Fibroblast of upper back skin (primary cell): ENCODE data around the gene HSPA1L.
A peak's percentile ranks its signal among the peaks of the same experiment; 100 is the strongest.
"Not testable (repeated sequence)": the region's sequence is repeated elsewhere in the genome, so short reads cannot be mapped to it uniquely, and the experiment has no call there.

ENCODE experiments used
- DNase-seq: peaks from one replicate; pipeline ENCODE4 v3.0.0-alpha.2; 2013

HSPA1L gene

GRCh38 chr6:31811645-31812044 is 3.4 kb downstream of the HSPA1L start:
- DNase-seq, result no peak

- not testable (repeated sequence) for DNase-seq
Measured at GRCh38 chr6:31808599-31808998, 6.5 kb downstream of the HSPA1L start.

GRCh38 chr6:31806470-31807272 is 8.4 kb downstream of the HSPA1L start, which contains the start of gene LSM2:
LSM2 (minus strand) TSS chr6:31806966; CDS start chr6:31806757, 209 bp downstream.
- DNase-seq, result peak; percentile 97

DNA sequence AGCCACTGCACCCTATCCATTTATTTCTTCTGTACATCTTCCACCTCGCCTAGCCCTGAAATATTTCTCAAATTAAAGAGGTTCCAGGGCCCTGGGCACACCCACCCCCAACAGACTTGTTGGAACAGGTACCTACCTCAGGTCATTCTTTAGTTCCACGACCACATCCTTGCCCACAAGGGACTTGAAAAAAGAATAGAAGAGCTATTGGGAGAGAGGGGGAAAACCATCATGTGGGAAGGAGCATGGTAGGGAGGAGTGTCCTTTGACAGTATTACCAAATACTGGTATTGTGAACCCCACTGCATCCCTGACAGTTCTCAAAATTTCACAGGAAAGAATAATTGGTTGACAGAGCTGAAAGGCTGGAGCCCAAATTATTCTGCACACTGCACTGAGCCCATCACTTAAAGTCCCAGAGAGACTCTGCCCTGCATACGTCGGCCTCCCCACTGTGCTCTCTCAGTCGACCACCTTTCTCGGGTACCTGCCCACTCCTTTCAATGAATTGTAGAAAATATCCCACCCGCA is 9.1 kb downstream of the HSPA1L start:
- DNase-seq, result no peak

DNA sequence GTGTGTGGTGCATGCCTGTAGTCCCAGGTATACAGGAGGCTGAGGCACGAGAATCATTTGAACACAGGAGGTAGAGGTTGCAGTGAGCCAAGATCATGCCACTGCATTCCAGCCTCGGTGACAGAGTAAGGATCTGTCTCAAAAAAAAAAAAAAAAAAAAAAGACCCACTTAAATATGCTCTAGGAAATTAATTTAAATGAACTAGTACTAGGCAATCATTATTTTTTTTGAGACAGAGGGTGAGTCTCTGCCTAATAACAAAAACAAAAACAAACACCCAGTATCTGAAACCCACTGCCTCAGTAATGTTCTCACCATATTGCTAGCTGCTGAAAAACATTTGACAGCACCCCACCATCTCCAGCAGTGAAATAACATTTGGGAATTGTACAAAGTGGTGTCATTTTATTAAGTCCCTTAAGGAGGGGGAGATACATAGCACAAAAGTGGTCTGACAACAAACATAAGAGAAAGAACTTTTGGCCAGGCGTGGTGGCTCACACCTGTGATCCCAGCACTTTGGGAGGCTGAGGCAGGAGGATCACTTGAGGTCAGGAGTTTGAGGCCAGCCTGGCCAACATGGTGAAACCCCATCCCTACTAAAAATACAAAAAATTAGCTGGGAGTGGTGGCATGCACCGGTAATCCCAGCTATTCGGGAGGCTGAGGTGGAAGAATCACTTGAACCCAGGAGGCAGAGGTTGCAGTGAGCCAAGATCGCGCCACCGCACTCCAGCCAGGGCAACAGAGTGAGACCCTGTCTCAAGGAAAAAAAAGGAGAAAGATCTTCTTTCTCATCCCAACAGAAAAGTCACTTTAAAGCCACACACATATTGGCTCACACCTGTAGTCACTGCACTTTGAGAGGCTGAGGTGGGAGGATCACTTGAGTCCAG is 13.8 kb downstream of the HSPA1L start:
- DNase-seq, result not testable (repeated sequence)

- no peak for DNase-seq
Measured at GRCh38 chr6:31799781-31800180, 15.3 kb downstream of the HSPA1L start.

- DNase-seq, result no peak
Measured at GRCh38 chr6:31797588-31797987, 17.5 kb downstream of the HSPA1L start.

DNA sequence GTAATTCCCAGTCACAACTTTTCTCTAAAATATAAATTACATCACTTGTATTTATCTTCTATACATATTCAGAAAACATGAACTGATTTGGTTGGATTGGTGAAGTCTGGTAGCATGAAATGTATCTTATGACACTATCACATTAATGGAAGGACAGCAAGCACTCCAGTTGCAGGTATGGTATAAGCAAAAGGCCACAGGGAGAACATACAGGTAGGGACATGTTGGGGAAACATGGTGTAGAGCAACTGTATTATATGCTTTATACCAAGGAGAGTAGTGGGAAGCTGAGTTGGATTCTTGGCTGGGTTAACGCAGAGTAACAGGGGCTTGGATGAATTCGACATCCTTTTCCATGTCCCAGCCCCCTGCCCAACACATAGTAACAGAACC is 18.1 kb downstream of the HSPA1L start:
- DNase-seq, result no peak

DNA sequence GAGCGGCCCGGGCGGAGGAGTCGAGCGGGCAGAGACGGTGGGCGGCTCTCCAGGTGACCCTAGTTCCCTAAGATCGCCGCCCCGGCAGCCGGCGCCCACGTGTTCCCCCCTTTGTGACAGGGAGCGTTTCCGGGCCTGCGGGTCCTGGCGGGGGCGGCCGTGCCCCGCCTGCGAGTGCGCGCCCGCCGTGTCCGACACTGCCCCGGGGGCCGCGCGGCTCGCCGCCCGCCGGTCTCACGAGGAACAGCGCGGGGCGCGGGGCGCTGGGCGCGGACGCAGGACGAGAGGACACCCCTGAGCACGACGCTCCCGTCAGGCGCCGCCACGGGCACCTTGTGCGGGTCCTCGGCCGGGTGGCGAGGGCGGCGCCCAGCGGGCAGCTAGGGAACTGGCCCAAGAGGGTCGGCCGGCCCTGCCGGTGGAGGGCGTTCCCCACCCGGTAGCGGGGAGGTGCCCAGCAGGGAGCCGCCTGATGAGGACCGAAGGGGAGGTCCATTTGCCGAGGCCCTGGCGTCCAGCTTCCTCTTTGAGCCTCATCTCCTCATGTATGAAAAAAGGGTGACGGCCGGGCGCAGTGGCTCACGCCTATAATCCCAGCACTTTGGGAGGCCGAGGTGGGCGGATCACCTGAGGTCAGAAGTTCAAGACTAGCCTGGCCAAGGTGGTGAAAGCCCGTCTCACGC is 19.3 kb downstream of the HSPA1L start, which contains the start of gene VARS1:
TSS of gene VARS1 (minus strand) at position 137 of the 683 bp plus-strand sequence. CDS start 535 bp downstream, outside the sequence.
- DNase-seq, result peak; percentile 88

DNA sequence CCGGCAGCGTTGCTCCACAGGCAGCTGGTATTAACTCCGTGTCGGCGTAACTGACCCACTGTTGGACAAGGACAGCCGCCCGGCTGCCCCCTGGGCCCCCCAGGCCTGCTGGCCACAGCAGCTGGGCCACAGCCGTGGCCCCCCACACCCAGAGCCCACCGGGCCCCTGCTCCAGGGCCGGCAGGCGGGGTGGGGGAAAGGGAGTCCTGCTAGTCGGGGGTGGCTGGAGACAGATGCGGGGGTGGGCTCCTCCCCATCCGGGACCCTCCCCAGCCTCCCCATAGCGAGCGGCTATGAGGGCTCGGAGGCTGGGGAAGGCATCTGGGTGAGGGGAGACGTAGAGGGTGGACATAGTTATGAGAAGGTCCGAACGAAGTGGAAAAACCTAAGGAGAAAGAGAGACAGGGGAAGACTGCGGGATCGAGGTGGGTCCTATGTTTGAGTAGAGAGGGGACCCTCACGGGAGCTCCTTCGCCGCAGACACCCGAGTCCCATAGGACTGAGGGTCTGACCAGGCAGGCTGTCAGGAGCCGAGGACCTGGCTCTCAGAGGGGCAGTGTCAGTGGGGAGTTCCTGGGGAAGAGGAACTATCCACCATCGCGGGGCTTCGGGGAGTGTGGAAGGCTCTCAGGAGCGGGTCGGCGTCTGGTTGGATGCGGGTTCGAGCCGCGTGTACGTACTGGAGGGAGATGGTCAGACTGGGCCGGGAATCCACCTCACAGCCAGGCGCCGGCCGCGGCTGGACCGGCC is 20.0 kb downstream of the HSPA1L start:
- DNase-seq, result no peak

DNA sequence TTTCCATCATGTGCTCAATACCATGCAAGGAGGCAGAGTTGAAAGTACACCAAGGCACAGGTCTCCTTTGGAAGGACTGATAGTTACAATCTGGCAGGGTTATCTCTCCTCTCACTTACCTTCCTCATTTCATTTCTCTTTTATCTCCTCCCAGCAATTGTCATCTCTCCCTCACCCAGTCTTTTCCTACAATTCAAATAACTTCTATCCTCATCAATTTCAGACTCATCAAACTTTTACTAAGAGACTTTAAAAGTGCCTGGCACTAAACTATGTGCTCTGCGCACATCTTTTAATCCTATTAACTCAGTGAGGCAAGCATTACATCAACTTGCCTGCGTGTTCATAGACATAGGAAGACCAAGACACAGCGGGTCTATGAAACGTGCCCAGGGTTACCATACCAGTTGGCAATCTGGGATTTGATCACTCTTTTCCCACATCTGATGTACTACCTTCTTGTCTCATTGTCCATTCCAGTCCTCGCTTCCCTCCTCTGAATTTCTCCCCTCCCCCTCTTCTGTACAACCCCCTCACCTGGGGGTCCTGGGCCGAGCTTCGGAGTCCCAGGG is 20.7 kb downstream of the HSPA1L start:
- no peak for DNase-seq

- not testable (repeated sequence) for DNase-seq
Measured at GRCh38 chr6:31793927-31794245, 21.2 kb downstream of the HSPA1L start.

DNA sequence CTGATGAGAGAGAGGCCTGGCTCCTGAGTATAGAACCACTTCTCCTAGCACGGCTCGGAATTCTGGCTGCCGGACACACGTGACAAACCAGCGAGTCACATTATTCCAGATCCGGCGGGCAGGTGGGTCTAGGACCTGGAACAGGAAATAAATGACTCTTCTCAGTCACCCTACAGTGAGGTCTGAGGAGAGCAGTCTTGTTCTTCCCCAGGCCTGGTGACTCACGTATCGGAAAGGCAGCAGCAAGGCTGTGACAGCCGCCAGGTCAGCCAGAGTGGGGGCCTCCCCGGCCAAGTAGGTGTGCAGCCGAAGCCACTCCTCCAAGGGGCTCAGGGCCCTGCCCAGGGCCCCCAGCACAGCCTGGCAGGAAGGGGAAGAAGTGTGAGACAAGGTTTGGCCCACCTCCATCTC is 22.3 kb downstream of the HSPA1L start:
- no peak for DNase-seq

DNA sequence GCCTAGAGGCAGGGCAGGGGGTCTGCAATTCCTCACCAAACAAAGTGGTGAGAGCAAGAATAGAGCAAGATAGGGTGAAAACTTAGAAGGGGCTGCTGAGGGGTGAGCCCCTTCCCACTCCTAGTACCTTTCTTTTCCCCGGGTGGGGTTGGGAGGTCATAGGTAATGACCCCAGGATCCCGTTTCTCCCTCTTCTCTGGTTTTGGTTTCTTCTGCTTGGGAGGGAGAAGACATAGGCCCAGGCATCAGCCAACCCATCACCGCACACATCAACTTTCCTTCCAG is 23.1 kb downstream of the HSPA1L start:
- DNase-seq, result no peak

DNA sequence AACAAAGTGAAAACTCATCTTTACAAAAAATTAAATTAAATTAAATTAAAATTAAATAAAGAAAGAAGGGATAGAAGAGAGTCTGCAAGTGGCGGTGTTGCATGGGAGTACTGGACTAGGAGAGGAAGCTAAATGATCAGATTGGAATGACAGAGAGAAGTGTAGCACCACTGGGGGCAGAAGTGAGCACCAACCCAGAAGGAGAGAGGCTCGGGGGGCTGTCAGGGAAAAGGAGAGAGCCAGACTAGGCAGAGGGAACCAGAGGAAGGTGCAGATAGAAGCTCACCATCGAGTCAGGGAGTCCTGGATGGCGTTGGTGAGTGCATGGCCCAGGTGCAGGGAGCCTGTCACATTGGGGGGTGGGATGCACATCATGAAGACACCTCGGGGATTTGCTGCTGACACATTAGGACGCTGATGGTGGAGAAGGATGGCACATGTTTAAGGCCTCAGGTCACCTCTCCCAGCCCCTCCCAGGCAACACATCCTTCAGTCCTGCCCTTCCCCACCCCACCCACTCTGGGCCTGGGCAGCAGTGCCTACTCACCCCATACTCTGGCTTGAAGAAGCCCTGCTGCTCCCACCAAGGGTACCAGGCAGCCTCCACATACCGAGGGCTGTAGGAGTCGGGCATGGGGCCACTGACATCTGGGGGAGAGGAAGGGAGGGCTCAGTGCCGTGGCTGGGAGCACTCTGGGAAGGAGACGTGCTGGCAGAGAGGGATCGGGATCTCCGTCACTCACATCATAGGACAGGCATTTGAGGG is 23.6 kb downstream of the HSPA1L start:
- peak; percentile 58 for DNase-seq

DNA sequence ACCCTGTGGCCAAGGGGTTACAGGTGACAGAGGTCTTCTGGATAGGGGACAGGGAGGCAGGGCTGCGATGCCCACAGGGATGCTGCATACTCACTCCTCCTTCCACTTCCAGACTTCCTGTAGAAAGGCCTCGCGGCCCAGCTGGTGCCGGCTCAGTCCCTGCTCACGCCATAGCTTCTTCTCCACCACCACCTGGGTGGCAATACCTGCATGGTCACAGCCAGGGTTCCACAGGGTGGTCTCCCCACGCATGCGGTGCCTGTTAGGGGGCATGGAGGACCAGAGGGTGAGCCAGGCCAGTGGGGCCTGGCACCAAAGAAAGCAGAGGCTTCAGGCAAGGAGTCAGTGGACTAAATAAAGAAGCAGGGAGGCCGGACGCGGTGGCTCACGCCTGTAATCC is 29.6 kb downstream of the HSPA1L start:
- DNase-seq, result no peak

GRCh38 chr6:31784098-31784925 is 30.8 kb downstream of the HSPA1L start:
- no peak for DNase-seq

- DNase-seq, result no peak
Measured at GRCh38 chr6:31782126-31782855, 32.8 kb downstream of the HSPA1L start.

DNA sequence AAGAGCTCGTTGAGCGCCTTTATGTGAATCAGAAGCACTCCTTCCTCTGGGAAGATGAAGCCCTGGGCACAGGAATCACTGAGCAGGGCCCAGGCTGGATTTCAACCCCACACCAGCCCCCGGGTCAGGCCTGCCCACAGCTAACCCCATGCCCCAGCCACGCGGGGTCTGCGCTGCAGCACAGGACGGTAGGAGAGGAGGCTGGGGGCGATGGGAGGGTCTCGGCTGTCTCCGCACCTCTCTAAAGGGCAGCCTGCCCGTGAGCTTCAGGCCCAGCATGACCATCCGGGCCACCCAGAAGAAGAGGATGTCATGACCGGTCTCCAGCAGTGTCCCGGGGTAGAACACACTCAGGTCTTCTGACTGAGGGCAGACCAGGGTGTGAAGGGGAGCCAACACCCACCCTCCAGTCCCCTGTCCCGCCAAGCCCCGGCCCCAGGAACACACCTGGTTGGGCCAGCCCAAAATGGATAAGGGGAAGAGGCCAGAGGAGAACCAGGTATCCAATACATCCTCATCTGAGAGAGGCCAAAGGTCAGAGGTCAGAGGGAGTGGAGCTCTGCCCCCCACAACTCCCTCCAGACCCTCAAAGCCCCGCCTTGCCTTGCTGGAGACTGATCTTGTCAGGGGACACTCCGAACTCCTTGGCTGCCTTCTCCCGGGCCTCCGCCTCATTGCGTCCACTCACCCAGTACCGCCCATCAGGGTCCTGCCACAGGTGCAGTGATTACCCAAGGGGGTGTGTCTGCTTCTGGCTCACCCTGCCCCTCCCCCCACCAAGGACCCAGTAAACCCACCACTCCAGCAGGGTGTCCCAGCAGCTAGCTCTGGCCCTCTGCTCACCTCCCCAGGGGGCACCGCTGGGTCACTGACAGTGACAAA is 33.6 kb downstream of the HSPA1L start:
- DNase-seq, result no peak
